Activated CD8-positive, alpha-beta memory T cell treated with anti-CD3 and anti-CD28 coated beads, Interleukin-2, amount 50 U/mL, for 24 hours (primary cell): ENCODE results near the gene BRSK1.
"Not testable (repeated sequence)": the region's sequence is repeated elsewhere in the genome, so short reads cannot be mapped to it uniquely, and the experiment has no call there.

ENCODE experiments used
- DNase-seq: peaks from one replicate; pipeline ENCODE4 v3.0.0-alpha.2; 2020; ENCODE audit errors: extremely low read depth

BRSK1 gene

DNA sequence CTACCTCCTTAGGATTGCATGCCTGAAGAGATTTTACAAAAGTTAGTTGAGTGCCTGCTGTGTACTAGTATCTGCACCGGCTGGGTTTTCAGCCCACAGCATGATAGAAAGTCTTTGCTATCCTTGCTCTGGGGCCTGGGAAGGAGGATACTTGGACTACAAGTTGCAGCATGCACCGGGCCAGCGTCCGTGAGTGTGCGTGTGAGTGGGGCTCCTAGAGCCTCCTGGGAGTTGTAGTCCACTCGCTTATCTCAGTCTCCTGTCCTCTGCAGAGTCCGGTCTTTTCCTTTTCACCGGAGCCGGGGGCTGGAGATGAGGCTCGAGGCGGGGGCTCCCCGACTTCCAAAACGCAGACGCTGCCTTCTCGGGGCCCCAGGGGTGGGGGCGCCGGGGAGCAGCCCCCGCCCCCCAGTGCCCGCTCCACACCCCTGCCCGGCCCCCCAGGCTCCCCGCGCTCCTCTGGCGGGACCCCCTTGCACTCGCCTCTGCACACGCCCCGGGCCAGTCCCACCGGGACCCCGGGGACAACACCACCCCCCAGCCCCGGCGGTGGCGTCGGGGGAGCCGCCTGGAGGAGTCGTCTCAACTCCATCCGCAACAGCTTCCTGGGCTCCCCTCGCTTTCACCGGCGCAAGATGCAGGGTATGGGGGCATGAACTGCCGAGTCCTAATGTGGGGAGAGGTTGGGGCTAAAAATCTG lies 20.6 kb downstream of the BRSK1 start:
- no peak for DNase-seq

DNA sequence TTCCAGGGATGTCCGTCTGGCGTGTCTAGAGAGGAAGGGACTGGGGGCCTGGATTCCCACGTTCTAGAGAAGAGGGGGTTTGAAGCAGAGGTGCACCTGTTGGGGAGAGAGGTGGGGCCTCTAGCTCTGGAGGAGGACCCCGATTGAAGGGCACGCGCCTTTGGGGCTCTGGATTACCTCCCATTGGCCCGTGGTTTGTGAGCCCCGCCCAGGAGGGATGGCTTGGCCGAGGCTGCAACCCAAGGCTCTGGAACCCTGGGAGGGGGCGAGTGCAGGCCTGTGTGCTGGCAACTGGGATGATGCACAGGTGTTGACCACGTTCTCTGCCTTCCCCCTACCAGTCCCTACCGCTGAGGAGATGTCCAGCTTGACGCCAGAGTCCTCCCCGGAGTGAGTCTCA lies 21.2 kb downstream of the BRSK1 start:
- no peak for DNase-seq

GRCh38 chr19:55305491-55305890 lies 21.7 kb downstream of the BRSK1 start:
- peak; percentile 9 for DNase-seq

GRCh38 chr19:55305983-55306562 lies 22.3 kb downstream of the BRSK1 start:
- no peak for DNase-seq

DNA sequence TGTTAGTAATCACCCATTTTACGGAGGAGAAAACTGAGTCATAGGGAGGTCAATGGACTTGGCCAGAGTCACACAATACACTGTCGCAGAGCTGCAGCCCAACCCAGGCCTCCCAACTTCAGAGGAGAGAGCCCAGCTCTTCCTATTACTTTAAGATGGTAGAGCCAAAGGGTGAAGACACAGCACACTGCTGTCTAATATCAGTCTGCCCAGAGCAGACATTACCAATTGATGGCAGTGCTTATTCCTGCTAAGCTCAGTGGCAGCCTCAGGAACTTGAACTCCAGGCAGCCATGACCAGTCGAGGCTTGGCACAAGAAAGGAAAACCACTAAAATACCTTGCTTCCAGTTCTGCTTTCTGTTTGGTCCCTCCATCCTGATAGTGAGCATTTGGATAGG lies 22.9 kb downstream of the BRSK1 start:
- no peak for DNase-seq

GRCh38 chr19:55308281-55308680 lies 24.5 kb downstream of the BRSK1 start:
- no peak for DNase-seq

GRCh38 chr19:55309448-55309847 lies 25.7 kb downstream of the BRSK1 start:
- DNase-seq = no peak

GRCh38 chr19:55310498-55310897 lies 26.7 kb downstream of the BRSK1 start:
- no peak for DNase-seq

DNA sequence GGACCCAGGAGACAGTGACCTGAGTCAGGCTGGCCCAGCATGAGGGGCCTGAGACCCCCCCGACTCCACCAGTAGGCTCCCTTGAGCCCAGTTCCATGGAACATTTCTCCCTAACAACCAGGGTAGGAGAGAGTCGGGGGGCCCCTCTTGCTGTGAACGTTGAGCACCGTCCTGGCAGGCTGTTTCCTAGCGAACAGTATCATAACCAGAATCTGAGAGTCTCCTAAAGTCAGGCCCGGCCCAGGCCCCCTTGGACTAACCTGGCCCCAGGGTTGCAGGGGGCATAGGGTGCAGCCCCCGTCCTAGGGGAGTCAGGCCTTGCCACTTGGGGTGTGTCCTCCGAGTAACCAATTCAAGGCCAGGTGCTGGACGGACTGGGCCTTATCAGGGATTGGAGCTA lies 27.6 kb downstream of the BRSK1 start:
- DNase-seq = no peak

DNA sequence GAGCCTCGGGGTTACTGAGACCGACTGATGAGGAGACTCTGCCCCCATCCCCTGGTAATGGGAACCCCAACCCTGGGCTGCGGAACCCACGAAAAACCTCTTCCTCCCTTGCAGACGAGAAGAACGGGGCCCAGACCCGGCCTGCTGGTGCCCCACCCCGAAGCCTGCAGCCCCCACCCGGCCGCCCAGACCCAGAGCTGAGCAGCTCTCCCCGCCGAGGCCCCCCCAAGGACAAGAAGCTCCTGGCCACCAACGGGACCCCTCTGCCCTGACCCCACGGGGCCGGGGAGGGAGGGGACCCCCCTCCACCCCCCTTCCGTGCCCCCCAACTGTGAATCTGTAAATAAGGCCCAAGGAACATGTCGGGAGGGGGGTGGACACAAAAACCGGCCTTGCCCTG lies 28.0 kb downstream of the BRSK1 start:
- no peak for DNase-seq

DNA sequence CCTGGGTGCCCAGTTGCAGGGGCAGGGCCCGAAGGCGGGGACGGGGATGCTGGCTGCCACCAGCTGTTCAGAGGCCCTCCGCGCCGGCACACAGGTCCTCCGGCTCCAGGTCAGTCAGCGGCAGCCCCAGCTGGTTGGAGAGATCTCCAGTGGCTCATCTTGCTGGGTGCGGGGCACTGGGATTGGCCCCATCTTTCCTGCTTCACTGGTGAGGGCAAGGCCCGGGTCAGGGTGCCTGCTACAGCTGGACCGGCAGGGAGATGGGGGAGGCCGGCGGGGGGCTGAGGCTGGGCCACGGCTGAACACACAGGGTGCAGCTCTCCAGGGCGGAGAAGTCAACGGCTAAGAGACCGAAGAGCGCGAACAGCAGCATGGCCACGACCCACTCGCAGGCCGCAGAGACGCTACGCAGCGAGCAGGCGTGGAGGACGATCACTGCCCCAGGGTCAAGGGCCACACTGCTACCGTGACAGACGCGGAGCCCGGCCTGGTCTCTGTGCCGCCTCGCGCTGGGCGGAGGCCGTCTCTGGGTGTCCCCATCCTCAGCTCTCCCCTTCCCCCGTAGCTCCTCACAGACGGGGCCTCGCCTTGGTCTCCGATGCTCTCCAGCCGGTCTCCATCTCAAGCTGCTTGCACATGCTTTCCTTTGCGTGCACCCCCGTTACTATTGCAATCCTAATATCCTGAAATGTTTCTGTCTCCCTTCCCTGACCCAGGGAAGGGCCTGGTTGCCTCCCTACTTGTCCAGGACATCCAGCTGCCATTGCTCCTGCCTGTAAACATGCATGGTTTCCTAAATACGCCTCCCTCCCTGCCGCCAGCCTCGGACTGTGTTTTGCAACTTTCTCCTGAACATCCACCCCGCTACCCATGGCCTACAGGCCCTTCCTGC lies 29.1 kb downstream of the BRSK1 start:
- DNase-seq = no peak

DNA sequence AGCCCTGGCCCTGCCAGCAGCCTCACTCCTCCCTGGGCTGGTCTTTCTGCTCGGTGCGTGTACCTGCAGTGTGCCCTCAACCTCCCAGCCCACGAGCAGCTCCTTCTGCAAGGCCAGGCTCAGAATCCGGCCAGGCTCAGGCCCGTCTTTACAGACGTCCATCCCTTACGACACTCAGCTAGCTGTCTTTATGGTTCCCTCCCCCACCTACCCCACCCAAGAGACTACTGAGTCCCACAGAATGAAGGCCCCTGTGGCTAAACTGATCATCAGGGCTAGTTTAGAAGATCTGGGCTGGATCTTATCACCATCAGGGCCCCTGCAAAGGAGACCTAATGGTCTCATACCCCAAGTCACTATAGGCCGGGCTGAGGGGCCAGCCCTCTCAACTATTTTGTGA lies 30.6 kb downstream of the BRSK1 start:
- DNase-seq = no peak

DNA sequence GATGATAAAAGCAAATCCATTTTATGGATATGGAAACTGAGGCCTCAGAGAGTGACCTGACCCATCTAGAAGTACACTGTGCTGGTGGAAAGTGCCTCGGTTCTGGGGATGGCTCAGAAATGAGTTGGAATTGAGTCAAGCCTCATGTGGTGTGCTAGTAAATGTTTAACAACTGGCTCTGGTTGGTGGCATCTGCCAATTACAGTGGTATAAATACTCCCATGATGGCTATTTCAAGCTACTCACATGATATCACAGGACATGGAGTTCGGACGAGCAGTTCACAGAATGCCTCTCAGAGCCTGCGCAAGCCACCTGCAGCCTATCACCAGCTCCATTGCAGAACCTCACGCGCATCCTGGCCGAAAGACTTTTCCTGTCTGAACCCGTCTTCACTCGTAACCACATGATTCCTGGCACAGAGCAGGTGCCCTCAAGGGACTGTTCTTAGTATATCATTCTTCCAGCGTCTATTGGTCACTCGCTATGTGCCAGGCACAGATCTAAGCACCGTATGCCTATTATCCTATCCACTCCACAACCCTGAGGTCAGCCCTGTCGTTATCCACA lies 32.2 kb downstream of the BRSK1 start:
- no peak for DNase-seq

DNA sequence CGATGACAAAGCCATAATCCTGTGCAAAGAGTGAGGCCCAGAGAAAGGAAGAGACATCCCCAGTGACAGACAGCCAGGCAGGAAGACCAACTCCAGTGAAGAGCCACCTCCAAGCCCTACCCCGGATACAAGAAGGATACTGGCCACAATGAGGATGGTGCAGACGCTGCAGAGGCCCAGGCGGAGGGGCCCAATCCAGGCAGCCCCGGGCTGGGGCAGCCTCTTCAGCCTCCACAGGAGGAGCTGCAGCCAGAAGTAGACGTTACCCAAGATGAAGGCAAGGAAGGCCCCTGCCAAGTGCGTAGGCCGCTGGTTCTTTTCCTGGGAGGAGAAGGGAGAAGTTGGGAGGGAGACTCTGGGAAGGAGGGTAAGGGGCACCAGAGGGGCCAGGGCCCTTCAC lies 32.8 kb downstream of the BRSK1 start:
- DNase-seq = no peak

- no peak for DNase-seq
These were observed 36.0 kb downstream of the BRSK1 start for GRCh38 chr19:55319785-55320184.

GRCh38 chr19:55320844-55321419 lies 37.1 kb downstream of the BRSK1 start:
- DNase-seq = no peak

DNA sequence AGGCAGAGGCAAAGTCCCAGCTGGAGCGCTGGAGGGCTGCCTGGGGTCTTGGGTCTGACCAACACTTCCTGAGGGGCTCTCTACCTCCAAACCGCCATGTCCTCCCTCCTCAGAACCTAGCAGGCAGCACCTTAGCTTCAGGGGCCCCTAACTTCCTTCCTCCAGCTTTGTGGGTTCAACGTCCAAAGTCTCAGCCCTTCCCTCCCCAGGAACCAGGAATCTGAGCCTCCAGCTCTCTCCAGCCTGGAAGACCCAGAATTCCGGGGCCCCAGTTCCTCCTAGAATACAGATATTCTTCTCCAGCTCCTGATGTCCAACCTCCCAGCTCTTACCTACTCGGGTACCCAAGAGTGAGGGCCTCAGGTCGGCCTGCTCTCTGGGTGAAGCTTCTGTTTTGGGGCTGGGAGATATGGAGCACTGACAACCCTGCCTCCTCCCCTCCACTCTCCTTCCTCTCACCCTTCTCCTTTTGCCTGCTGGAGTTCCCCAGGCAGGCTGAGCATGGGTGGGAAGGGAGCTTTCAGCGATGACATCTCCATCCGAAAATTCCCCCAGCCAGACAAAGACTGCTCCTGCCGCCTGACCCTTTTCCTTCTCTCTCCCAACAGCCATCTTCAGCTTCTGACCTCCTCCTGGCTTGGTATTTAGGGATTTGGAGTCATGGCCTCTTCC lies 37.8 kb downstream of the BRSK1 start:
- no peak for DNase-seq

DNA sequence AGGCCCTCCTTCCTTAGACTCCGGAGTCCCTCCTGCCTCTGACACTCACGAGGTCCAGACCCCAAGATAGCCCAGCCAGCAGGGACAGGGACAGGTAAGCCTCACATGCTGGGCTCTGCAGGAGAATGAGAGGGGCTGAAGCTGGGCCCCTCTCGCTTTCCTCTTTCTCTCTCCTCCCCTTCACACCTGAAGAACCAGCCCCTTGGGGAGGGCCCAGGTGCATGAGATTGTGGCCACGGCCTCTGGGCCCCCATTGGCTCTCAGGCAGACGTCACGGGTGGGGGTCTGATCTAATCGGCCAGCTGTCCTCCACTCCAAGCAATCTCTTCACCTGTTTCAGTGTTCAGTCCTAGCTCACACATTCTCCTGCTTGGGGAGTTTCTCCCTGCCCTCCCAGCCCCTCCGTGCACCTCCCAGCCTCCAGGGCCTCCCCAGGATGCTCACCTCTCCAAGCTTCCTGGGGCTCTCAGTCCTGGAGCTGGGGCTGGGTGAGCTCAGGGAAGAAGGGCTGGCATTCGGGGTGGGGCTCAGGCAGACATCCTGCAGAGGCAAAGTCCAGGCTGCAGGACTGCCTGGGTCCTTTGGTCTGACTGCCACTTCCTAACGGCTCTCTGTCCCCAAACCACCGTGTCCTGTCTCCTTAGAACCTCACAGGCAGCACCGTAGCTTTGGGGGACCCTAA lies 38.5 kb downstream of the BRSK1 start:
- DNase-seq = no peak

GRCh38 chr19:55324662-55325061 lies 40.9 kb downstream of the BRSK1 start:
- DNase-seq = no peak

GRCh38 chr19:55325172-55325571 lies 41.4 kb downstream of the BRSK1 start, which contains the start of gene TMEM150B:
TMEM150B (minus strand) TSS chr19:55325341; CDS start chr19:55321036, 4,305 bp downstream.
- DNase-seq = no peak

- DNase-seq = not testable (repeated sequence)
These were observed 45.0 kb downstream of the BRSK1 start for GRCh38 chr19:55328774-55329318.
